Endothelial cell of umbilical vein (primary cell): ENCODE measurements around the gene MIPEP. TPM values are rescaled to one million over a fixed set of nuclear protein-coding genes. Genes with fewer than 3 reads are reported as not detected.

Experiments
- BruUV-seq: library from RNA; stranded (reverse); fragments of 400-500 nt; replicated peaks from 2 replicates; lab custom pipeline; 2021; lab: Mats Ljungman, UMichigan
- CTCF ChIA-PET: fragments of 300-600, 350-600 bp; sonication (Branson Sonifier 250); formaldehyde crosslinking; loops from one replicate; lab custom pipeline; 2021; ENCODE audit warnings: antibody characterized with exemption, inconsistent platforms; lab: Charles Lee
- POLR2A ChIA-PET: fragments of 300-600, 350-600 bp; sonication (Branson Sonifier 250); formaldehyde crosslinking; loops from one replicate; lab custom pipeline; 2021; ENCODE audit warnings: antibody characterized with exemption, inconsistent platforms; lab: Charles Lee
- DNase-seq: peaks from one replicate; pipeline ENCODE4 v3.0.0-alpha.2; 2011; ENCODE audit warnings: low read depth, low spot score
- FAIRE-seq: peaks from 2 replicates; lab custom pipeline; 2011; peaks lifted over from hg19 to GRCh38; lab: Jason Lieb, UNC
- H2AFZ ChIP-seq: 2 replicates; pipeline ENCODE4 v1.6.0; 2012; ENCODE audit warnings: low read depth, low read length, control low read depth, inconsistent platforms
- H3K27ac ChIP-seq: 2 replicates; pipeline ENCODE4 v1.5.1; 2011; ENCODE audit warnings: low read depth, mild to moderate bottlenecking, control low read depth, low read length, moderate library complexity; ENCODE audit not compliant: insufficient read depth
- H3K27me3 ChIP-seq, 2 experiments: 2 replicates each; pipeline versions ENCODE4 v1.6.0 to v1.6.1; 2011; ENCODE audit warnings: low read length in 2 of 2, mixed read lengths in 1 of 2; ENCODE audit not compliant: control insufficient read depth in 2 of 2, insufficient read depth in 2 of 2
- H3K36me3 ChIP-seq, 2 experiments: 2 replicates in 1 of 2; 3 replicates in 1 of 2; pipeline ENCODE4 v1.5.1; 2011; ENCODE audit warnings: low read length in 2 of 2, mild to moderate bottlenecking in 1 of 2, moderate library complexity in 1 of 2; ENCODE audit not compliant: control insufficient read depth in 2 of 2, insufficient read depth in 2 of 2; ENCODE audit errors: extremely low read depth in 1 of 2
- H3K4me1 ChIP-seq: 3 replicates; pipeline ENCODE4 v1.5.1; 2011; ENCODE audit warnings: mild to moderate bottlenecking, low read length; ENCODE audit not compliant: control insufficient read depth, insufficient read depth; ENCODE audit errors: extremely low read depth
- H3K4me2 ChIP-seq: 2 replicates; pipeline ENCODE4 v1.6.1; 2011; ENCODE audit warnings: low read length, control low read depth, mixed read lengths; ENCODE audit not compliant: insufficient read depth
- H3K4me3 ChIP-seq, 3 experiments: fragments of 200-600 bp in 1 of 3; sonication (generic), shearing (Covaris generic) in 1 of 3; replicated peaks in 1 of 3; 2 replicates each; pipeline ENCODE4 v1.5.1; 2011 to 2016; ENCODE audit warnings: control low read depth in 3 of 3, low read length in 3 of 3, mild to moderate bottlenecking in 2 of 3, inconsistent platforms in 1 of 3, low read depth in 1 of 3, moderate library complexity in 1 of 3; ENCODE audit not compliant: insufficient read depth in 1 of 3
- H3K79me2 ChIP-seq: 2 replicates; pipeline ENCODE4 v1.6.0; 2012; ENCODE audit warnings: low read length, inconsistent platforms; ENCODE audit not compliant: control insufficient read depth, insufficient read depth
- H3K9ac ChIP-seq: replicated peaks from 2 replicates; pipeline ENCODE3; 2011; ENCODE audit warnings: low read length, control low read depth; ENCODE audit not compliant: insufficient read depth; ENCODE audit errors: extremely low read depth
- H3K9me1 ChIP-seq: replicated peaks from 3 replicates; pipeline ENCODE4 v1.6.0; 2011; ENCODE audit warnings: mild to moderate bottlenecking, low read length; ENCODE audit not compliant: control insufficient read depth, insufficient read depth; ENCODE audit errors: extremely low read depth
- H3K9me3 ChIP-seq: replicated peaks from 2 replicates; pipeline ENCODE4 v1.5.1; 2012; ENCODE audit warnings: low read length, inconsistent platforms; ENCODE audit not compliant: control insufficient read depth, insufficient read depth
- H4K20me1 ChIP-seq: replicated peaks from 2 replicates; pipeline ENCODE3; 2011; ENCODE audit warnings: mild to moderate bottlenecking, low read length; ENCODE audit not compliant: control insufficient read depth, insufficient read depth; ENCODE audit errors: extremely low read depth
- EZH2 ChIP-seq: IDR thresholded peaks from 2 replicates; pipeline ENCODE4 v1.6.1; 2012; ENCODE audit warnings: borderline replicate concordance, low read depth, mild to moderate bottlenecking, moderate library complexity, low read length, inconsistent platforms; ENCODE audit not compliant: severe bottlenecking
- FOS ChIP-seq: IDR thresholded peaks from 2 replicates; pipeline ENCODE4 v1.6.1; 2011; ENCODE audit warnings: mild to moderate bottlenecking, low read length, moderate library complexity, borderline replicate concordance; ENCODE audit not compliant: insufficient read depth
- MYC ChIP-seq: IDR thresholded peaks from one replicate; pipeline ENCODE4 v1.6.1; 2011; ENCODE audit warnings: mild to moderate bottlenecking, low read depth, low read length
- dilution Hi-C: fragments of 300-500 bp; cut with MboI; formaldehyde crosslinking; loops from one replicate; pipeline ENCODE4 v1.15.0; 2019; ENCODE audit warnings: low sequenced_read_pairs; ENCODE audit not compliant: extremely low pct_ligation_motif_present
- intact Hi-C: fragments of 100-400 bp; cut with micrococcal nuclease; formaldehyde crosslinking; loops from one replicate; pipeline ENCODE4 v1.10.0; 2022
- polyA plus RNA-seq, 4 experiments: library from polyadenylated mRNA; depleted of rRNA in 3 of 4; stranded (reverse) in 3 of 4; unstranded in 1 of 4; fragments of >200 nt; gene quantifications; 2 replicates each; pipeline versions ENCODE4 v1.2.1 to v1.2.3, GENCODE V29; 2011 to 2012; ENCODE audit warnings: missing spikeins in 1 of 4
- total RNA-seq: library from RNA; stranded (reverse); gene quantifications from 2 replicates; pipeline ENCODE4 v1.2.3, GENCODE V29; 2021
- TF ChIP-seq, protein P1 (sequence below): IDR thresholded peaks from 2 replicates; pipeline ENCODE4 v1.6.1; 2011; ENCODE audit not compliant: insufficient read depth, insufficient read length
- TF ChIP-seq, protein P2 (sequence below), 2 donors: IDR thresholded peaks; 1 replicate in 1 of 2; 2 replicates in 1 of 2; pipeline ENCODE4 v1.5.1; 2011; ENCODE audit warnings: low read length in 2 of 2, mild to moderate bottlenecking in 2 of 2, moderate library complexity in 2 of 2, control low read depth in 1 of 2, inconsistent platforms in 1 of 2, low read depth in 1 of 2; ENCODE audit not compliant: insufficient read depth in 1 of 2; ENCODE audit errors: extremely low read depth in 1 of 2

Gene MIPEP
- total and polyA plus RNA-seq, 2 donors (not counting 3 experiments of a cell fraction or from before 2014, with no cell fraction given) = 12.4 to 19.2 TPM

DNA sequence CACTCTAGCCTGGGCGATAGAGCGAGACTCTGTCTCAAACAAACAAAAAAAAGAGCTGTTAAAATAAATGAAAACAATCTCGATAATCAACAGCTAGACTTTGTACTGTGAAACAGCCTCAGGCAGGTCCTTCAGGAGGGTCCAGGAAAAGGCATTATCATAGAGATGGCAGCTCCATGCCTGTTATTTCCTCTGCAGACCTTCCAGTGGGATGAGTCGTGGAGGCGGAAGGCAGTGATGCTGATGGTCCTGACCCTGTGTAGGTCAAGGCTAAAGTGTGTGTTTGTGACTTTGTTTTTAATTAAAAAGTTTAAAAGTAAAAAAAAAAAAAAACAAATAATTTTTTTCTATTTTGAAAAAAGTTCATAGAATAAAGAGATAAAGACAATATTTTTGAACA is 201.6 kb downstream of the MIPEP start:
- intact Hi-C loops = no loop called here
- CTCF ChIA-PET = interaction anchor here (0.8 to 1.5 kb wide), 4 partner anchors 9 to 20 kb away, joined by 3 to 6 read pairs (median 4); no protein-coding TSS in a partner anchor
- no peak for FAIRE-seq
- Histone ChIP-seq H3K27me3 (peaks cover 0 to 2% of the 10 kb centered on the region in 2 experiments), H2AFZ (no peak overlapping the region), H3K4me3 (no peak overlapping the region), H3K9me3 (no peaks in the 10 kb centered on the region), H3K9me1 (no peaks in the 10 kb centered on the region), H3K4me2 (no peak overlapping the region), H3K9ac (no peak overlapping the region), H3K4me1 (no peaks in the 10 kb centered on the region), H3K27ac (no peak overlapping the region), H3K36me3 (no peaks in the 10 kb centered on the region), H3K79me2 (no peaks in the 10 kb centered on the region), H4K20me1 (no peaks in the 10 kb centered on the region)
- dilution Hi-C loops = no loop called here
- POLR2A ChIA-PET = no interaction called here
- no TSS peak for BruUV-seq
- TF ChIP-seq, protein P1, sequence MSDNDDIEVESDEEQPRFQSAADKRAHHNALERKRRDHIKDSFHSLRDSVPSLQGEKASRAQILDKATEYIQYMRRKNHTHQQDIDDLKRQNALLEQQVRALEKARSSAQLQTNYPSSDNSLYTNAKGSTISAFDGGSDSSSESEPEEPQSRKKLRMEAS = no peak
- TF ChIP-seq, protein P2, sequence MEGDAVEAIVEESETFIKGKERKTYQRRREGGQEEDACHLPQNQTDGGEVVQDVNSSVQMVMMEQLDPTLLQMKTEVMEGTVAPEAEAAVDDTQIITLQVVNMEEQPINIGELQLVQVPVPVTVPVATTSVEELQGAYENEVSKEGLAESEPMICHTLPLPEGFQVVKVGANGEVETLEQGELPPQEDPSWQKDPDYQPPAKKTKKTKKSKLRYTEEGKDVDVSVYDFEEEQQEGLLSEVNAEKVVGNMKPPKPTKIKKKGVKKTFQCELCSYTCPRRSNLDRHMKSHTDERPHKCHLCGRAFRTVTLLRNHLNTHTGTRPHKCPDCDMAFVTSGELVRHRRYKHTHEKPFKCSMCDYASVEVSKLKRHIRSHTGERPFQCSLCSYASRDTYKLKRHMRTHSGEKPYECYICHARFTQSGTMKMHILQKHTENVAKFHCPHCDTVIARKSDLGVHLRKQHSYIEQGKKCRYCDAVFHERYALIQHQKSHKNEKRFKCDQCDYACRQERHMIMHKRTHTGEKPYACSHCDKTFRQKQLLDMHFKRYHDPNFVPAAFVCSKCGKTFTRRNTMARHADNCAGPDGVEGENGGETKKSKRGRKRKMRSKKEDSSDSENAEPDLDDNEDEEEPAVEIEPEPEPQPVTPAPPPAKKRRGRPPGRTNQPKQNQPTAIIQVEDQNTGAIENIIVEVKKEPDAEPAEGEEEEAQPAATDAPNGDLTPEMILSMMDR (IDR thresholded peaks at IDR 0.05; ENCODE audit: extremely low read depth in 1 of 2, insufficient read depth in 1 of 2, low read depth in 1 of 2, low read length in 2 of 2) = no peak
- no peak for TF ChIP-seq EZH2
- TF ChIP-seq FOS = no peak
- no peak for DNase-seq

DNA sequence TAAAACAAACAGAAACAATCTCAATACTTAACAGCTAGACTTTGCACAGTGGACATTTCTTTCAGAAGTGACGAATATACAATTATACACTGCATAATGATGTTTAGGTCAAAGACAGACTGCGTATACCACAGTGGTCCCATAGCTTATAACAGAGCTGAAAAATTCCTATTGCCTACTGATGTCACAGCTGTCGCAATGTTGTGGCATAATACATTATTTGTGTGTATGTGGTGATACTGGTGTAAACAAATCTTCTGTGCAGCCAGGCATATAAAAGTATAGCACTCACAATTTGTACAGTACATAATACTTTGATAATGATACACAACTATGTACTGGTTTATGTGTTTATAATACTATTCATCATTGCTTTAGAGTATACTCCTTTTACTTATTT is 202.3 kb downstream of the MIPEP start:
- Histone ChIP-seq H3K4me2 (no peak overlapping the region), H3K9me3 (no peaks in the 10 kb centered on the region), H2AFZ (no peak overlapping the region), H3K9me1 (no peaks in the 10 kb centered on the region), H3K79me2 (no peaks in the 10 kb centered on the region), H3K4me1 (no peaks in the 10 kb centered on the region), H3K4me3 (no peak overlapping the region), H3K27me3 (no peaks in the 10 kb centered on the region), H3K27ac (no peak overlapping the region), H3K36me3 (no peaks in the 10 kb centered on the region), H3K9ac (no peak overlapping the region), H4K20me1 (no peaks in the 10 kb centered on the region)
- dilution Hi-C loops = no loop called here
- CTCF ChIA-PET = interaction anchor here (1.0 to 1.2 kb wide), 2 partner anchors 18 to 21 kb away, joined by 3 read pairs; no protein-coding TSS in a partner anchor
- BruUV-seq = no TSS peak
- TF ChIP-seq FOS = no peak
- TF ChIP-seq MYC = no peak
- DNase-seq (no peak), FAIRE-seq (no peak)
- POLR2A ChIA-PET = no interaction called here
- intact Hi-C loops = no loop called here
